ENCODE data around the gene ZNF552. TPM values are rescaled to one million over a fixed set of nuclear protein-coding genes. Genes with fewer than 3 reads are reported as not detected.

Gene ZNF552
- total RNA-seq, 1 experiment from 2014 or later, result 12.0 TPM

Other genes with a start within 250 kb of the ZNF552 start
- 2.4 and 3.6 TPM in 2 replicates for gene ZNF416, start 236.0 kb downstream of the ZNF552 start, total RNA-seq (2014; rRNA removed)
- 0.33 and 0.46 TPM in 2 replicates for gene ZIK1, start 230.8 kb downstream of the ZNF552 start, total RNA-seq (2014; rRNA removed)
- gene ZNF530, start 215.0 kb downstream of the ZNF552 start, total RNA-seq (2014; rRNA removed), result 15.0 and 16.9 TPM in 2 replicates
- 22.2 and 22.3 TPM in 2 replicates for gene ZNF134, start 200.7 kb downstream of the ZNF552 start, total RNA-seq (2014; rRNA removed)
- 9.6 and 10.1 TPM in 2 replicates for gene ZNF211, start 181.7 kb downstream of the ZNF552 start, total RNA-seq (2014; rRNA removed)
- not detected in 2 replicates for gene ZSCAN4, start 146.0 kb downstream of the ZNF552 start, total RNA-seq (2014; rRNA removed)
- gene ZNF551, start 132.9 kb downstream of the ZNF552 start, total RNA-seq (2014; rRNA removed), result 19.7 and 20.4 TPM in 2 replicates
- gene ZNF154, start 105.7 kb downstream of the ZNF552 start, total RNA-seq (2014; rRNA removed), result 0.46 TPM in 1 of 2 replicates, not detected in the other
- 2.3 and 4.2 TPM in 2 replicates for gene ZNF671, start 87.3 kb downstream of the ZNF552 start, total RNA-seq (2014; rRNA removed)
- gene ZNF776, start 68.1 kb downstream of the ZNF552 start, total RNA-seq (2014; rRNA removed), result 14.1 and 17.3 TPM in 2 replicates
- gene ZNF586, start 45.2 kb downstream of the ZNF552 start, total RNA-seq (2014; rRNA removed), result 13.1 and 13.2 TPM in 2 replicates
- 21.2 and 28.0 TPM in 2 replicates for gene ZNF587B, start 15.4 kb upstream of the ZNF552 start, total RNA-seq (2014; rRNA removed)
- gene ZNF587, start 34.9 kb upstream of the ZNF552 start, total RNA-seq (2014; rRNA removed), result 16.3 and 21.4 TPM in 2 replicates
- gene ZNF814, start 74.1 kb upstream of the ZNF552 start, total RNA-seq (2014; rRNA removed), result 3.3 and 3.6 TPM in 2 replicates
- 9.3 and 10.1 TPM in 2 replicates for gene ZNF417, start 101.7 kb upstream of the ZNF552 start, total RNA-seq (2014; rRNA removed)
- gene ZNF418, start 120.5 kb upstream of the ZNF552 start, total RNA-seq (2014; rRNA removed), result 0.04 TPM in 1 of 2 replicates, not detected in the other
- gene ZNF256, start 132.8 kb upstream of the ZNF552 start, total RNA-seq (2014; rRNA removed), result 4.4 and 5.5 TPM in 2 replicates
- 0.40 TPM in 1 of 2 replicates, not detected in the other for gene C19orf18, start 159.6 kb upstream of the ZNF552 start, total RNA-seq (2014; rRNA removed)
- gene ZNF606, start 187.9 kb upstream of the ZNF552 start, total RNA-seq (2014; rRNA removed), result 6.0 and 7.0 TPM in 2 replicates
- not detected in 2 replicates for gene ZSCAN1, start 219.1 kb upstream of the ZNF552 start, total RNA-seq (2014; rRNA removed)
- gene ZNF135, start 244.4 kb upstream of the ZNF552 start, total RNA-seq (2014; rRNA removed), result not detected in 2 replicates

Data from PC-3 (cell line).